Progenitor cell of endocrine pancreas (in vitro differentiated cells): Measurements from ENCODE around the gene GOLT1B. TPM values are rescaled to one million over a fixed set of nuclear protein-coding genes. Genes with fewer than 3 reads are reported as not detected.

Experiments used
- DNase-seq: peaks from one replicate; pipeline ENCODE4 v3.0.0; 2021; ENCODE audit warnings: low spot score; ENCODE audit not compliant: unreplicated experiment
- H3K27ac Mint-ChIP-seq: 2 replicates; pipeline ENCODE4 v1.8.0; 2021; ENCODE audit warnings: mild to moderate bottlenecking, moderate library complexity, mixed read lengths
- H3K27me3 Mint-ChIP-seq: 2 replicates; pipeline ENCODE4 v1.8.0; 2021; ENCODE audit warnings: mixed read lengths
- H3K36me3 Mint-ChIP-seq: 2 replicates; pipeline ENCODE4 v1.8.0; 2022; ENCODE audit warnings: mixed read lengths; ENCODE audit not compliant: insufficient read depth
- H3K4me1 Mint-ChIP-seq: 2 replicates; pipeline ENCODE4 v1.8.0; 2021; ENCODE audit warnings: low read depth, mixed read lengths
- H3K4me3 Mint-ChIP-seq: 2 replicates; pipeline ENCODE4 v1.8.0; 2021; ENCODE audit warnings: low read depth, mild to moderate bottlenecking, moderate library complexity, mixed read lengths
- H3K9me3 Mint-ChIP-seq: 2 replicates; pipeline ENCODE4 v1.8.0; 2021; ENCODE audit warnings: low read depth, mixed read lengths
- total RNA-seq: library from RNA; stranded (reverse); gene quantifications from 2 replicates; pipeline ENCODE4 v1.2.1, GENCODE V29; 2021
- TF ChIP-seq, protein P1 (sequence below): fragments of 200-600 bp; sonication (generic); IDR thresholded peaks from one replicate; pipeline ENCODE4 v1.5.0; 2021; ENCODE audit warnings: antibody characterized with exemption, mild to moderate bottlenecking; ENCODE audit not compliant: unreplicated experiment

The GOLT1B gene
- total RNA-seq, 1 donor from 2014 or later: 49.3 TPM

DNA sequence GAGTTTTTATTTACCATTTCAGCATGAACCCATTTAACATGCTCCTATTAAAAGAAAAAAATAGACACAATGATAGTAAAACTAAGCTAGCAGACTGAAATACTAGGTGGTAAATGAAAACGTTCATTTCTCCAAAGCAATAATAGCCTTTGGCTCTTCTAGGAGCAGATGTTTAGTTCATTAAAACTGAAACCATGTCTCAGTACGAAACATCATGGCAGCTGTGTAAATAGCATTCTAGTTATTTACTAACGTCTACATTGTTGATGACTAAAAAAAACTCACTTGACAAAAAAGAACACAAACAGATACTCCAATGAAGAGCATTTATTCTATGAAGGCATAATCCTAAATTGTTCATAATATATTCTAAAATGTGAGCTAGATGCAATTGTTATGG lies 18.1 kb upstream of the GOLT1B start:
- Mint-ChIP-seq H3K4me3 (no peak overlapping the region), H3K9me3 (no peaks in the 10 kb centered on the region), H3K4me1 (no peaks in the 10 kb centered on the region), H3K27me3 (no peaks in the 10 kb centered on the region), H3K36me3 (peaks cover 8% of the 10 kb centered on the region), H3K27ac (no peak overlapping the region)
- DNase-seq: no peak
- TF ChIP-seq, protein P1, sequence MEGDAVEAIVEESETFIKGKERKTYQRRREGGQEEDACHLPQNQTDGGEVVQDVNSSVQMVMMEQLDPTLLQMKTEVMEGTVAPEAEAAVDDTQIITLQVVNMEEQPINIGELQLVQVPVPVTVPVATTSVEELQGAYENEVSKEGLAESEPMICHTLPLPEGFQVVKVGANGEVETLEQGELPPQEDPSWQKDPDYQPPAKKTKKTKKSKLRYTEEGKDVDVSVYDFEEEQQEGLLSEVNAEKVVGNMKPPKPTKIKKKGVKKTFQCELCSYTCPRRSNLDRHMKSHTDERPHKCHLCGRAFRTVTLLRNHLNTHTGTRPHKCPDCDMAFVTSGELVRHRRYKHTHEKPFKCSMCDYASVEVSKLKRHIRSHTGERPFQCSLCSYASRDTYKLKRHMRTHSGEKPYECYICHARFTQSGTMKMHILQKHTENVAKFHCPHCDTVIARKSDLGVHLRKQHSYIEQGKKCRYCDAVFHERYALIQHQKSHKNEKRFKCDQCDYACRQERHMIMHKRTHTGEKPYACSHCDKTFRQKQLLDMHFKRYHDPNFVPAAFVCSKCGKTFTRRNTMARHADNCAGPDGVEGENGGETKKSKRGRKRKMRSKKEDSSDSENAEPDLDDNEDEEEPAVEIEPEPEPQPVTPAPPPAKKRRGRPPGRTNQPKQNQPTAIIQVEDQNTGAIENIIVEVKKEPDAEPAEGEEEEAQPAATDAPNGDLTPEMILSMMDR: no peak

DNA sequence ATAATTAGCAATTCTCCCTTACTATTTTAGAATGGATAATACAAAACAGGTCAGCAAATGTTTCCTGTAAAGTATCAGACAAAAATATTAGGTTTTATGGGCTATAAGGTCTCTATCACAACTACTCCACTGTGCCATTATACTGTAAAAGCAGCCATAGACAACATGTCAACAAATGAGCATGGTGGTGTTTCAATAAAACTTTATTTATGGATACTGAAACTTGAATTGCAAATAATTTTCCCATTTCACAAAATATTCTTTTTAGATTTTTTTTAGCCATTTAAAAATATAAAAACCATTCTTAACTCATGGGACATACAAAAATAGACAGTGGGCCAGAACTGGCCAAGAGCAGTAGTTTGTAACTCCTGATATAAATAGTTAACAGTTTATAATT lies 15.6 kb upstream of the GOLT1B start:
- no peak overlapping the region for H3K4me3 Mint-ChIP-seq
- H3K36me3 Mint-ChIP-seq: peaks cover 17% of the 10 kb centered on the region
- H3K27me3 Mint-ChIP-seq: no peaks in the 10 kb centered on the region
- no peaks in the 10 kb centered on the region for H3K9me3 Mint-ChIP-seq
- TF ChIP-seq, protein P1: no peak
- H3K27ac Mint-ChIP-seq: no peak overlapping the region
- DNase-seq: no peak
- no peaks in the 10 kb centered on the region for H3K4me1 Mint-ChIP-seq

DNA sequence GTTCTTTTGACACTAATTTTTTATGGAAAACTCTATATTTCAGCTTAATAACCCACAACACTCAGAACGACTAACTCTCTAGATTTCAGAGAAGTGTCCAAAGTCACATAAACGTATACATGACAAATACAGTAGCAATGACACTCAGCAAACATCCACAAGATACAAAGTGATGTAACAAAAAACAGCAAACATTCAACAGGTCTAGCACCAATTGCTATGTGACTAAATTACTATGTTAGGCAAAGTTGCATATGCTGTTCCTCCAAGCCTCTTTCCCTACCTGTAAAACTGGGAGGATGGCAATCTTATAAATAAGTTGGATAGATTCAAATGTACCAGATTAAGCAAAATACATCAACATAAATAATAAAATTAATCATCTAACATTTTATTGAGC lies 1.8 kb upstream of the GOLT1B start:
- no peaks in the 10 kb centered on the region for H3K27me3 Mint-ChIP-seq
- H3K9me3 Mint-ChIP-seq: no peaks in the 10 kb centered on the region
- H3K27ac Mint-ChIP-seq: no peak overlapping the region
- peaks cover 7% of the 10 kb centered on the region for H3K4me1 Mint-ChIP-seq
- TF ChIP-seq, protein P1: no peak
- no peak overlapping the region for H3K4me3 Mint-ChIP-seq
- H3K36me3 Mint-ChIP-seq: peaks cover 9% of the 10 kb centered on the region
- DNase-seq: no peak

DNA sequence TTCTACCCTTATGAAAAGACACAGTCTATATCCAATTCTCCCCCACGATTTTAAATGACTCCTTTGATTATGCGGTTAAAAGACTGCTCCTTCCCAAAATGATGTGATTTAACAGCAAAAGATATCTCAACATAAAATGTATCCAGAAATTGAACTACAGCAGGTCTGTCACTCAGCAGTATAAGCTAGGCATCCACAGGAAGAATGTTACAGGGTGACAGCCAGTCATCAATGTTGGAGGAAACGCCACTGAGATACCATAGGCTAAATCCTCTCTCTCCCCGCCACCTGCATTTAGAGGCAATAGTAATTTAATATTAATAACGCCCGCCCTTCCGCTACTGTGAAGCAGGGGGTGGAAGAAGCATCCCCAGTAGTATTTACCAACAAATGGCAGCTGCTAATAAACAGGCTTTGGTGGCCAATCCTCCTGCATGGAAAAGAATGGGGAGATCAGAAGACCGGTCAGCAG lies 767 bp upstream of the GOLT1B start:
- no peak for DNase-seq
- no peak overlapping the region for H3K27ac Mint-ChIP-seq
- H3K27me3 Mint-ChIP-seq: no peaks in the 10 kb centered on the region

DNA sequence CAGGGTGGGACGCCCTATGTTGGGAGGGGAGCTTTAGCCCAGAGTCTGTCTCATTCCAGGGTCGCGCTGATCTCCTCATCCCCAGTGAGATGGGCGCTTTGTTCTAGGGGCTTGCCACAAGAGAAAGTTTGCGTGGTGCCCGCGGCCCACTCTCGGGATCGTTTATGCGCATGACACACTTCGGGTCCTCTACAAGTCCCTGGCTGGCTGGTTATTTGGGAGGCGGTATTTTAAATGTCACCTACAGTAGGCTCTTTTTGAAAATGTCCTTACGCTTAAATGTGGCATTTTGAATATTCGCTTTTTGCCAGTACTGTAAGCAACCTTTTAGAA lies 541 bp downstream of the GOLT1B start:
- Mint-ChIP-seq H3K36me3 (peaks cover 4% of the 10 kb centered on the region), H3K4me1 (peaks cover 7% of the 10 kb centered on the region), H3K9me3 (no peaks in the 10 kb centered on the region), H3K27ac (no peak overlapping the region), H3K4me3 (no peak overlapping the region), H3K27me3 (no peaks in the 10 kb centered on the region)
- TF ChIP-seq, protein P1: no peak
- no peak for DNase-seq

More for the DNA sequence above, 767 bp upstream of the GOLT1B start:
- H3K36me3 Mint-ChIP-seq: peaks cover 4% of the 10 kb centered on the region
- no peak overlapping the region for H3K4me3 Mint-ChIP-seq
- H3K4me1 Mint-ChIP-seq: peaks cover 7% of the 10 kb centered on the region
- no peaks in the 10 kb centered on the region for H3K9me3 Mint-ChIP-seq
- TF ChIP-seq, protein P1: no peak
